GM12865 (cell line): ENCODE results near the gene KRTAP5-10.
"Not testable (repeated sequence)": the region's sequence is repeated elsewhere in the genome, so short reads cannot be mapped to it uniquely, and the experiment has no call there.

ENCODE experiments used
- DNase-seq: peaks from one replicate; pipeline ENCODE4 v3.0.0; 2010; ENCODE audit warnings: low read depth
- H3K4me3 ChIP-seq: 2 replicates; pipeline ENCODE4 v1.5.1; 2011; ENCODE audit warnings: mild to moderate bottlenecking, low read depth, low read length, control low read depth
- TF ChIP-seq, protein P1 (sequence below): IDR thresholded peaks from 2 replicates; pipeline ENCODE4 v1.5.1; 2011; ENCODE audit warnings: low read length, control low read depth, low read depth, inconsistent platforms; ENCODE audit not compliant: insufficient read depth; ENCODE audit errors: missing control alignments

KRTAP5-10 gene

DNA sequence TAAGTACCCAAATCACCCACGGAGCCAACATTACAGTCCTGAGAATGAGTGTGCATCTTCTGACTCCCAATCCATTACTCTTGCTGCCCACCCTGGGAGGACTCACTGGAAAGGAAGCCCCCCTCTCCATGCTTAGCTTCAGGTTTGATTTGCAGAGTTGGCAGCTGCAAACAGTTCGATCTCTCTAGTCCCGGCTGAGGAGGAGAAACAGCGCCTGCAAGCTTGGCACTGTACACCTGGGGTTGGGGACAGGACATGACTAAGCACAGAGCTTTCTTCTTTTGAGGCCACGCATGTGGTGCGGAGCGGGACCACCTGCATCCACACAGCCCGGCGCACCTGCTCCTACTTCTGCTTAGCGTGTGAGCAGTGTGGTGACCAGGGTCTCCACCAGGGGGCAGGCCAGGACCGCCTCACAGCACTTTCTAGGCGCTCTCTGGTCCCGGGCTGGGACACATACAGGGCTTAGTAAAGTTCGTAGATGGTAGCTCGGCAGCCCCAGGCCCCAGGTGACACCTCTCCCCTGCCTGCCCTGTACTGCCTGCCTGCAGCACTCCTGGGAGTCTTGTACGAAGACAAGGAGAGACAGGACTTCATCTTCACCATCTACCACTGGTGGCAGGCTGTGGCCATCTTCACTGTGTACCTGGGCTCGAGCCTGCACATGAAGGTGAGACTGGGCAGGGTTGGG, 39.6 kb downstream of the KRTAP5-10 start:
- TF ChIP-seq, protein P1, sequence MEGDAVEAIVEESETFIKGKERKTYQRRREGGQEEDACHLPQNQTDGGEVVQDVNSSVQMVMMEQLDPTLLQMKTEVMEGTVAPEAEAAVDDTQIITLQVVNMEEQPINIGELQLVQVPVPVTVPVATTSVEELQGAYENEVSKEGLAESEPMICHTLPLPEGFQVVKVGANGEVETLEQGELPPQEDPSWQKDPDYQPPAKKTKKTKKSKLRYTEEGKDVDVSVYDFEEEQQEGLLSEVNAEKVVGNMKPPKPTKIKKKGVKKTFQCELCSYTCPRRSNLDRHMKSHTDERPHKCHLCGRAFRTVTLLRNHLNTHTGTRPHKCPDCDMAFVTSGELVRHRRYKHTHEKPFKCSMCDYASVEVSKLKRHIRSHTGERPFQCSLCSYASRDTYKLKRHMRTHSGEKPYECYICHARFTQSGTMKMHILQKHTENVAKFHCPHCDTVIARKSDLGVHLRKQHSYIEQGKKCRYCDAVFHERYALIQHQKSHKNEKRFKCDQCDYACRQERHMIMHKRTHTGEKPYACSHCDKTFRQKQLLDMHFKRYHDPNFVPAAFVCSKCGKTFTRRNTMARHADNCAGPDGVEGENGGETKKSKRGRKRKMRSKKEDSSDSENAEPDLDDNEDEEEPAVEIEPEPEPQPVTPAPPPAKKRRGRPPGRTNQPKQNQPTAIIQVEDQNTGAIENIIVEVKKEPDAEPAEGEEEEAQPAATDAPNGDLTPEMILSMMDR: peak; percentile 13

GRCh38 chr11:71606853-71607519, 41.6 kb downstream of the KRTAP5-10 start:
- not testable (repeated sequence) for DNase-seq, H3K4me3 ChIP-seq

More for the DNA sequence above, 39.6 kb downstream of the KRTAP5-10 start:
- not testable (repeated sequence) for H3K4me3 ChIP-seq, DNase-seq

GRCh38 chr11:71607520-71608216, 42.3 kb downstream of the KRTAP5-10 start:
- DNase-seq, H3K4me3 ChIP-seq: not testable (repeated sequence)

GRCh38 chr11:71608272-71608671, 42.9 kb downstream of the KRTAP5-10 start:
- not testable (repeated sequence) for DNase-seq, H3K4me3 ChIP-seq

DNA sequence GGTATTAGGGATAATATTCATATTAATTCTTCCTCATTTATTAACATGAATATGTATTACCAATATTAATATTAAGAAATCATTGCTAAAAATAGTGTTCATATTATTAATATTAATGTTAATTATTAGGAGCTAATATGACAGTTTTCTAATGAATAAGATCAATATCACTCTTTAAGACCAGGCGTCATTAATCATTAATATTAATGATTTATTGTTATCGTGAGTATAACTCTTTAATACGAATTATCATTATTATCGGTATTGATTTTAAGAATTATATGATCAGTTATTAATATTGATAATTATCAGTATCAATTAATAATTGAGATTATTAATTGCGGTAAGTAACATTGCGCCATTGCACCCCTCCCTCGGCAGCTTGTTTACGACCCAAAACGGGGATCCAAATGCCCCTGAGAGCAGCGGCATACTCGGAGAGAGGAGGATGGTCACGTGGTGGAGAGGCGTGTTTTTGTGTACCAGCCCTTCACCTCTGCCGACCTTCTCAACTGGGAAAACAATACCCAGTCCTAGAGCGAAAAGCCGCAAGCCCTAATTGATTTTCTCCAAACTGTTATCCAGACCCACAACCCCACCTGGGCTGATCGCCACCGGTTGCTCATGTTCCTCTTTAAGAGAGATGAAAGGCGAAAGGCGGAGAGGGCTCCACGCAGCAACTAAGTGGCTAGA, 46.0 kb downstream of the KRTAP5-10 start:
- DNase-seq: not testable (repeated sequence)

DNA sequence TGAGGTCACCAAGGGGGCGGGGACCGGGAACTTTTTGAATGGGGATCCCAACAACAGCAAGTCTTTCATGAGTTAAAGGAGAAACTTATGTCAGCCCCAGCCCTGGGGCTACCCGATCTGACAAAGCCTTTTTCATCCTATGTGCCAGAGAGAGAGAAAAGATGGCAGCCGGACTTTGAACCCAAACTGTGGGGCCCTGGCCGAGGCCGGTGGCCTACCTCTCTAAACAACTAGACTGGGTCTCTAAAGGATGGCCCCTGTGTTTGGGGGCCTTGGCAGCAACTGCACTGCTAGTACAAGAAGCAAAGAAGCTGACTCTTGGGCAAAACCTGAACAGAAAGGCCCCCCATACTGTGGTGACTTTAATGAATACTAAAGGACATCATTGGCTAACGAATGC, 48.6 kb downstream of the KRTAP5-10 start:
- not testable (repeated sequence) for H3K4me3 ChIP-seq, DNase-seq

More for the DNA sequence above, 46.0 kb downstream of the KRTAP5-10 start:
- not testable (repeated sequence) for H3K4me3 ChIP-seq

GRCh38 chr11:71614366-71614917, 49.1 kb downstream of the KRTAP5-10 start:
- not testable (repeated sequence) for DNase-seq, H3K4me3 ChIP-seq

DNA sequence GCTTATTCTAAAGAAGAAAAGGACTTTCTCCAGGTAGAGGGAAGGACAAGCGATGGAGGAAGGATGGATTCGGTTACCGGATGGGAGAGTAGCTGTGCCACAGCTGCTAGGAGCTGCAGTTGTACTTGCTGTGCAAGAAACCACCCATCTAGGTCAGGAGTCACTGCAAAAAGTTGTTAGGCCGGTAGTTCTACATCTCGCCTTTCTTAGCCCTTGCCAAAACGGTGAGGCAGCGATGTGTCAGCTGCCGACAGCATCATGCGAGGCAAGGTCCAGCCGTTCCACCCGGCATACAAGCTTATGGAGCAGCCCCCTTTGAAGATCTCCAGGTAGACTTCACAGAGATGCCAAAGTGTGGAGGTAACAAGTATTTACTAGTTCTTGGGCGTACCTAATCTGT, 49.6 kb downstream of the KRTAP5-10 start:
- H3K4me3 ChIP-seq, DNase-seq: not testable (repeated sequence)
